ENCODE results near the gene OSBPL5.
A peak's percentile ranks its signal among the peaks of the same experiment; 100 is the strongest.

OSBPL5 gene

DNA sequence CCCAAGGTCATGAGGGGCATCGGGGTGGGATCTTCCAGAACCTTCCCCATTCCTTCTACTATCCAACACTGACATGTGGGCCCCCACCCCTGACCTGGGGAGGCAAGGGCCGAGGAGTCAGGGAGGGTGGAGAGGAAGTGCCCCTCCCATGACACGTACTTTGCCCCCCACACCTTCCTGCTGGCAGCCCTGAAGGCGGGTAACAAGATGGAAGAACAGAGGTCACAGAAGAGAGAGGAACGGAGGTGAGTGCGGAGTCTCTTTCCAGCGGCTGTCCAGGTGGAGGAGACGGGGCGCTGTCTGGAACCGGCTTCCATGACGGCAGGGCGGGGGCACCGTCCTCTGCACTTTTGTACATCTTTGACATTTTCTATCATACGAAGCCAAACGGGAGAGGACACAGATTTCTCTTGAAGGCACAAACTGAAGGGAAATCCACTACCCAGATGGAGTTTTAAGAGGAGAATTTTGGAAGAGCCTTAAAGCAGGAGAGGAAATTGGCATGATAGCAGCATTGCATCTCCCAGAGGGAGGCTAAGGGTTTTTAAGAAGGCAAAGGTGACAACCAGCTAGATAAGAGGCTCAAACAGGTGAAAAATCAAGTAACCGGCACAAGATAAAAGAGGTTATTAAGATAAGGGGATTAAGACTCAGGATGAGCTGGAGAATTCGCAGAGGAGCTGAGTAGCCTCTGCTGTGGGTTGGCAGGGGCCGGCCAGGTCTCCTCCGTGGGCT lies 16.7 kb downstream of the OSBPL5 start:
- DNase-seq, result no peak

DNA sequence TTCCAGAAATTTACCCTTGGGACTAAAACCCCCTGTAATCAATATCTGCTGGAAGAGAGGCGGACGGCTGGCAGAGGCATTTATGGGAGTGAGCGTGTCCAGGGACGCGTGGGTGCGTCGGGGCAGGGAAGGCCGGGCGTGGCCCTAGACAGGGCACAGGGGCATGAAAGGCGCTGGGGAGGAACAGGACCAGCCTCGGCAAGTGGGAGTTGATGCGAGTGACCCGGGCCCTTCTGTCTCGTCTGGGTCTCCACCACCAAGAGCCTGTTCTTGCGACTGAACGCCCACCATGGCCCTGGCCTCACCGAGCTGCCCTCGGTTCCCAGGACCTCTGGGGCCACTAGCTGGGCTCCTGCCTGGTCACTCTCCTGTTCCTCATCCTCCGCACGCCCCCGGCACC lies 17.5 kb downstream of the OSBPL5 start:
- no peak for DNase-seq

DNA sequence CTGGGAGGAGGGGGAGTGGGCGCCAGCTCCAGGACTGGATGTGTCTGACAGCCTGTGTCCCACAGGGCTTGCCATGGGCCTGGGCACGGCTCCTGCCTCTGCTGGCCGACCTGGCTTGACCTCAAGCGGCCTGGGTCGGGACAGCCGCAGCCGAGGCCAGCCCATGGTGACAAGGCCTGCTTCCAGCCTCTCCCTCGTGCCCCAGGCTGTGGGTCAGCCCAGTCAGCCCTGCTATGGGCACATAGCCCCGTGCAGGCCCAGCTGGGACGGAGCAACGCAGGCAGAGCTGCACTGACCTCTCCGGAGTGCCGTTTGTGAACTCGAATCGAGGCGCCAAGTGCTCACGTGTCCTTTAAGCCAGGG lies 17.9 kb downstream of the OSBPL5 start:
- DNase-seq, result no peak

DNA sequence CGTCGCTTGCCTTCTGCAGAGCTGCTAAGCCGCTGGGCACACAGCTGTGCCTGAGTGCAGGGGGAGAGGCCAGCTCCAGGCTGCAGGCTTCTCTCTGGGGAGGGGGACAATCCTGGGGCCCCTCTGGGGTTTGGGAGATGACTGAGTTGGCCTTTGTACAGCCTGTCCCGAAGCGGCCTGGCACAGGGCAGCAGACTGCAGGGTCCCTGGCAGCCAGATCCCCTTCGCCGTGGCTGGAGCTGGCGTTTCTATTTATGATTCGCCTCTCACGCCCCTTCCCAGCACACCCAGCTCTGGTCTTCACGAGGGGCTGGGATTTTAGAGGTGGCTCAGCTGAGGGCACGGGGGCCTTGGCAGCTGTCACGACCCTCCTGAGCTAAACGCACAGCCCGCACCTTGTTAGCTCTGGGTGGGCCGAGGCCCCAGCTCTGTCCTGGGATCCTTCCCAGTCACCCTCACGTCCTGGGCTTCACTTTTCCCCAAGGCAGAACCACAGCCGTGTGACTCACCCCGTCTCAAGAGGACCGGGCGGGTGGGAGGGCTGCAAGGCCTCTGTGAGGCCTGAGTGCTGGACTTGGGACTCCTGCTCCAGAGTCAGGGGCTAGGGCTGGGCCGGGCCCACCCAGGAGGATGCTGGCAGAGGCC lies 18.4 kb downstream of the OSBPL5 start:
- no peak for DNase-seq

DNA sequence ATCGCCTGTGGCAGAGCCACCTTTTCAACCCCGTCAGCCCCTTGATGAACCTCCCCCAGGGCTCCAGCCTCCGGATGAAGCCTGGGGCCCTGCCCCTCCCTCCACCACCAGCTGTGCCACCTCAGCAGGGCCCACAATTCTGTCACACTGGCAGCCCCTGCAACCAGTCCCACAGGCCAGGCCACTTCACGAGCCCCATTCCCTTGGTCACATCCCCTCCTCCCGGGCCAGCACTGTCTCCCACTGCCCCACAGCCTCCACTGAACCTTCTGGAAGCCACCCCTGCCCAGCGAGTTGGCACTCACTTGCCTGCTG lies 19.9 kb downstream of the OSBPL5 start:
- no peak for DNase-seq

DNA sequence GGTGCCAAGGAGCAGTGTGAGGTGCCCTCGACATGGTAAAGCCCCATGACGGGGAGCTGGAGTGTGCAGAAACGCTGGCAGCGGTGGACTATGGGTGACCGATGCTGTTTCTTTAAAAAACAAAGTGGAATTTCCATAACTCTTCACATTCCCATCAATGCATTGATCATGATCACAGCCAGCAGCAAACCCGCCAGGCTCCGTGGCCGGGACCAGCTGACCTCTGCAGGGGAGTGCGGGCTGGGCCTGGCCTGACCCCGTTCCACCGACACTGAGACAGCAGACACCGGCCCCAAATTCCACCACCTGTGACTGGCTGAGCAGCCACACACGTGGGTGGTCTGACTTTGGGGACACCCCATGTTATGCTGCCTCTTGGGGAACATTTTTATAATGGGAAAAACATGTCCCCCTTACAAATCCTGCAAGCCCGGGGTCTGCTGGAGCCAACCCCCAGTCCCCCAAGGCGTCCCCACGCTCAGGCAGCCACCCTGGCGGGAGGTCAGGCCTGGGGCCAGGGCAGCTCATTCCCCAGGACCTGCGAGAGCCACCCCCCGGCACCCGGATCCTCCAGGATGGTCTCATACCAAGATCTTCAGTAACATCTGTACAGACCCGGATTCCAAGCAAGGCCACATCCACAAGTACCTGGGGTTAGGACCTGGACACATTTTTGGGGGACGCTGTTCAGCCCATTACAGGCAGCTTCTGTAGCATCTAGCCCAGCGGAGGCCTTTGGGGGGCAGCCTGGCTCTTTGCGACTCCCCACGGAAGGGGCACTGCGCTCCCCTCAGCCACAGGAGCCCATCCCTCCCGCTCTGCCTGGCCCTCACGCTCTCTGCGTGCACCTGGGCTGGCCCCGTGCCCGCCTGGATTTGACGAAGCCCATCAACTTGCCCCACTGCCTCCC lies 20.6 kb downstream of the OSBPL5 start:
- DNase-seq, result no peak

DNA sequence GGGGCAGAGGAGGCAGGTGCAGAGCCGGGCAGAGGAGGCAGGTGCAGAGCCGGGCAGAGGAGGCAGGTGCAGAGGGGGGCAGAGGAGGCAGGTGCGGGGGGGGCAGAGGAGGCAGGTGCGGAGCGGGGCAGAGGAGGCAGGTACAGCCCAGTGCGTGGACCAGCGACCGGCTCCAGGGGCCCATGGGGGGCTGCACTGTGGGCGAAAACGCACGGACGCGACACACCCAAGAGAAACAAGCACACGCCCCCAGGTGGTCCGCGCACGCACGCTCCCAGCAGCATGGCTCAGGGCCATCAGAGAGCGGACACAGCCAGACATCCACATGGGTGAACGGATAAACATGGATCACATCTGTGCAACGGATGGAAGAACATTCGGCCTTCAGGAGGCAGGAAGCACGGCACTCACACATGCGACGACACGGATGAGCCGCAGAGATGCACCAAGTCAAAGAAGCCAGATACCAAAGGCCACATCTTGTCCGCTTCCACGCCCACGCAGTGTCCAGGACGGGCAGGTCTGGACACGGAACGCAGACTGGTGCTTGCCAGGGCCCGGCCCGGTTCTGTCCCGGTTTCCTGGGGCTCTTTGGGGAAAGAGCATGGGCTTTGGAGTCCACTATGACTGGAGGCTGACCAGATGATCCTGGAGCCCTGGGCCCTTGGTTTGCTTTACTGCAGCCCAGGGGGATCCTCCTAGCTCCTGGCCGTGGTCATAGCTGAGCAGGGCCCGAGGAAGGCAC lies 21.8 kb downstream of the OSBPL5 start:
- no peak for DNase-seq

DNA sequence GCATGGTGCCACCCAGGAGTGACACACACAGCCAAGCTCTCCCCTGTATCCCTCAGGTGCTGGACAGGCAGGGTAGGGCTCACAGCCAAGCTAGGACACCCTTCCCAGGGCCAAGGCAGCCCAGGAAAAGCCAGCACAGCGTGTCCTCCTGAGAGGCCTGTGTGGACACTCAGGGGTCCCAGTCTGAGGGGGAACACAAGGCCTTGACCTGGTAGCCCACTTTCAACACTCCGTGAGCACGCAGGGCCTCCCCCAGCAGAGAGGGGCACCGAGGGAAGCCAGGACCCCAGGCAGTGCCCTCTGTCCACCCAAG lies 24.9 kb downstream of the OSBPL5 start:
- DNase-seq, result no peak

DNA sequence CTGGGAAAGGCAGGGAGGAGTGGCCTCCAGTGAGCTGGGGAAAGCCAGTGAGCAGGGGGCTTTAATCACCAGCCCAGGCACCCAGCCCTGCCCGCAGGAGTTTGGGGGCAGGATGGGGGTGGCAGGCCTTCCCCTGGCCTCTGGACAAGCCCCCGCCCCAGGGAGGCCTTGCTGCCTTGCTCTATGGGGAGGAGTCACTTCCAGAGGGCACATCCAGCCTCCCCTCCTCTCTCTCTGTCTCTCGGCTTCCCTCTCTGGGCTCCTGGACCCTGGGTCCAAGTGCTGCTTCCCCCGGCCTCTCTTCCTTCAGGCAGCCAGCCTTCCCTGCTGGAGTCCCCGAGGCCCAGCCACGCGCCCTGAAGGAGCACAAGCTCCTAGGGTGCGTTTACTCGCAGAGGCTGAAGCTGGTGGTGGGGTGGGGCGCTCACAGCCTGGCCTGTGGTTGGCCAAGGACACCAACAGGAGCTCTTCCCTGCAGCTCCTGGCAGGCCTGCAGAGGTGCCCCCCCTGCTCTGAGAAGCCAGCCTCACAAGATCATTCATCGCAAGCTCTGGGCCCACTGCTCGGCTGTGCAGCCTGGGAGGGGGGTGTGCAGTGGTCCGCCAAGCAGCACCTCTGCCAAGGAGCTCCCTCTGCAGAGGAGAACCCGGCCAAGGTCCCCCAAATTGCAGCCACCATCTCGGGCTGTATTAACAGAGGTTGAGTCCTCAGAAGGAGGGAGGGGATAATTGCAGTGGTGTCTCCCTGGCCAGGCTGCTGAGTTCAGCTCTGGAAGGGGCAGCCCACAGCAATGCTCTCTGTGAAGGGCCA lies 25.4 kb downstream of the OSBPL5 start:
- DNase-seq, result no peak

DNA sequence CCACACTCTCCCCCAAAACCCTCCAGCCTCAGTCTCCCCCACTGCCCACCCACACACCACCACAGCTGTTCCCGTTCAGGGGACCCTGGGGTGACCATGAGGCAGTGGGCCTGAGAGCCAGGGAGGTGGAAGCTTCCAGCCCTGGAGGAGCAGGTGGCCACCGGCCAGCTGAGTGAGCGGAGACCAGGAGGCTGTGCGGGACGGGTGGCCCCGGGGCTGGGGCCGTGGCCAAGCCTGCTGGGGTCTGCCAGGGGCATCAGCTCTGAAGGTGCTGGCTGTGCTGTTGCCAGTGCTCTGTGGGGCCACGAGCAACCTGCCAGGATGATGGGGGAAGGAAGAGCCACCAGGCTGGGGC lies 26.0 kb downstream of the OSBPL5 start:
- no peak for DNase-seq

DNA sequence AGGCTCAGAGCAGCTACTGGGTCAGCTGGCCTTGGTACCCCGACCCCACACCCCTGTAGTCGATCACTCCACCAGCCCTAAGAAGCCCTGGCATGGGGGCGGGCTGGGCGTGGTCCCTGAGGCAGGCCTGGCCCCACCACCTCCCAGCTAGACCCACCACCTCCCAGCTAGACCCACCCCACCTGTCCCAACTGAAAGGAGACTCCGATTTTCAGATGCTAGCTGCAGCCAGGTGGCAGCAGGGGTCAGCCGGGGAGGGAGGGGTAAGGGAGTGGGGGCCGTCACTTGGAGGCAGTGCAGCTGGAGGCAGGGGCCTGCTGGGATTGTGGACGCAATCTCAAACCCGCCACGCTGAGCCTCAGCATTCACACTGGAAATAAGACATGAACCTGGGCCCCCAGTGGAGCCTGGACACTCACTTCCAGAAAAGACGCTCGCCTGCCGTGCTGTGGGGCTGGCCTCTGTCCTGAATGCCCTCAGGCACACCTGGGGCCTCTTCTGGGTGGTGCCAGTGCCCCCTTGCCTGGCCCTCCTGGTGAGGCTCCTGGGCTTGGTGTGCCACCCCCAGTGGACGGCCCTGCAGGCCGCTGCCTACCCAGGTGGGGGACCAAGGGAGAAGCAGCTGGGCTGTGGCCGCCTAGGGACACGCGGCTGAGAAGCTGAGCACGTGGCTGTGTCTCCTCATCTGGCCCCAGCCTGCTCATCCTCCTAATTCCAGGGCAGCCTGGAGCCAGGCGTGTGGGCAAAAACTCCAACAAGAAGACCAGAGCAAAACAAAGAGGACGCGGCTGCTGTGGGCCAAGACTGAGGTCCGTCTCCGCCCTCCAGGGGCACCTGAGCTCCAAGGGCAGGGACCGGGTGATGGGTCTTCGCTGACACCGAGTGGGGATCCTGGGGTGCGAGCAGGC lies 26.7 kb downstream of the OSBPL5 start:
- no peak for DNase-seq

DNA sequence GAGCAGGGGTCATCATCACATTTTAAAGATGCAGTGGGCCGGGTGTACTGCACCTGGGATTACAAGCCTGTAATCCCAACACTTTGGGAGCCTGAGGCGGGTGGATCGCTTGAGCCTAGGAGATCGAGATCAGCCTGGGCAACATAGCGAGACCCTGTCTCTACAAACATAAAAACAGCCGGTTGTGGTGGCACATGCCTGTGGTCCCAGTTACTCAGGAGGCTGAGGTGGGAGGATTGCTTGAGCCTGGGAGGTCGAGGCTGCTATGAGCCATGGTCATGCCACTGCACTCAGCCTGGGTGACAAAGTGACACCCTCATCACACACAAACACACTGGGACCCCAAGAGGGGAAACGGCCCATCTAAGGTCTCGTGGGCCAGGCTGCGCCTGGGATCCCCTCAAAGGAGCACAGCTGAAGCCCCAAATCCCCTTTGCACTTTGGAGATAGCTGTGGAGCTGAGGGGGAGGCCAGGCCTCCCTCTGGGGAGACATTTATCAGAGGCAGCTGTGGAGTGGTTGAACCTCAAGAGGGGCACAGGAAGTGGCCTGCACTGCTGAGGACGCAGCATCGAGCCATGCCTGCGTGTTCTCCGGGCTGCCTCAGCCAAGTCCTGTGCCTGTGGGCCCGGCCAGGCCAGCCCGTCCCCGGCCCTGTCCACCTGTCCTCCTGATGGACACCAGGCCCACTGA lies 27.5 kb downstream of the OSBPL5 start:
- DNase-seq, result no peak

DNA sequence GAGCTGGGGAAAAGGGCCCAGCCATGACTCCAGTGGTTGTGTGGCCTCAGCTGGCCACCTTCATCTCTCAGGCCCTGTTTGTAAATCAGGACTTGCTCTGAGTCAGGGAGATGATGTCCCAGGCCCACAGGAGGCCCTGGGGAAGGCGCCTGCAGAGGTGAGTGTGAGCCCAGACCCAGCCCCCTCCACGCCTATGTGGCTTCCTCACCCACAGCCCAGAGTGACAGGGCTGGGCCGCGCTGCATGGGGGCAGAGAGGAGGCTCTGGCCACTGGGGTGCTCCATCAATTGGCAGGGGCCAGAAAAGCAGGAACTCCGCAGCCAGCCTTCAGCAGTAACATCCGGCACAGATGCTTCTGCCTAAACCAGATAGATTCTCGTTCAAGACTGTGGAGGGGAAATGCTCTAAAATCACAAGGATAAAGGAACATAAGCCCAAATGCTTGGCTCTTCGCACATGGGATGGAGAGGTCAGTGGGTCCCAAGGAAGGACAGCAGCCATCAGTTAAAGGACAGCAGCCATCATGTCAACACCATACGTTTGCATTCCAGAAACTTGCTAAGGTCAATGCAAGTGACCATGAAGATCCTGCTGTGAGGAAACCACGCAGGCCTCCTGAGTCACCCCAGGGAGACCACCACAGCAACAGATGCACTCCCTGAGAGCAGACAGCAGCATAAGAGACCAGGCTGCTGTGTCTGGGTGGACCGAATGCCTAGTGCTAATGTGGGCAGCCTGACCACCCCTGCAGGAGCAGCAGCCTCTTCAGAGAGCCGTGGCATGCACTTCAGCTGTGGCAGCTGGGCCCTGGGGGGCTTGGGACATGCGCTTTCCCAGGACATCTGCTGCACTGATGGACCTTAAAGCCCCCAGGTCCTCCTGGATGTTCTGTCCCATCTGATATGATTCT lies 28.3 kb downstream of the OSBPL5 start:
- DNase-seq, result peak; percentile 30 to 49

DNA sequence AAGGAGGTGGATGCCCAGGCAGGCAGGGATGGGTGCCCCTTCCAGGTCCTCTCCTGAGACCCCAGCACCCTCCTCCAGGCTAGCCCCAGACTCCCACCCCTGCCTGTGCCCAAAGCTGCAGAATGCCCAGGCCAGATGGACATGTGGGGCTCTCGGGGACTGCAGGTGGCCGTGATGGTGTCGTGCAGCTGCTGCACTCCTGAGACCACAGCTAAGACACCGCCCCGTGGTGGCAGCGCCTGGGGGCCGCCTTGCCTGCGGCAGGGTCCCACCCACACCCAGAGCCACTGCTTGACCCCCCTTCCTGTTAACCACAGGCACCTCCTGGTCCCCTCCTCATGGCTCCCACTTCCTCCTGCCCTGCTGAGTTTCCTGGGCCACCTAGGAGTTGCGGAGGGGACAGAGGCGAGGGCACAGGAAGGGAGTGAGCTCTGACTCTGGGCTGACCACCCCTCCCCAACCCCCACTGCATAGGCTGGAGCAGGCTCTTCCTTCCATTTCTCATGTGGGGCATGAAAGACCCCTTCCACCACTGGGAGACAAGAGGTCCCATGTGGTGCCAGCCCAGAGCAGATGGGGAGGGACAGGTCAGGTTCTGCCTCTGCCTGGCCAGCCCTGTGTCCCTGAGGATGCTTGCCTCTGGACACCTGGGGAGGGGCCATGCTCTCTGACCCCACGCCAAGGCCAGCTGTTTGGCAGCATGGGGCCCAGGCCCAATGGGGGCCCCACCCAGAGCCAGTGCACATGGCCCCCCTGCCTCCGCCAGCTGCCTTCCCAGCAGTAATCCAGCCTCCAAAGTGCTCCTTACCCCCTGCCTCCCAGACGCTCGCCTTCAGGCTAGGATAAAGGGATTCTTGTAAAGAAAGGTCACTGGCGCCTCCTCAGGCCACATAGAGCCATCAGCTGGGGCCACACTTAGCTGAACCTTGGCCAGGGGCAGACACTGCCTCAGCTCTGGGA lies 29.3 kb downstream of the OSBPL5 start:
- DNase-seq, result no peak

DNA sequence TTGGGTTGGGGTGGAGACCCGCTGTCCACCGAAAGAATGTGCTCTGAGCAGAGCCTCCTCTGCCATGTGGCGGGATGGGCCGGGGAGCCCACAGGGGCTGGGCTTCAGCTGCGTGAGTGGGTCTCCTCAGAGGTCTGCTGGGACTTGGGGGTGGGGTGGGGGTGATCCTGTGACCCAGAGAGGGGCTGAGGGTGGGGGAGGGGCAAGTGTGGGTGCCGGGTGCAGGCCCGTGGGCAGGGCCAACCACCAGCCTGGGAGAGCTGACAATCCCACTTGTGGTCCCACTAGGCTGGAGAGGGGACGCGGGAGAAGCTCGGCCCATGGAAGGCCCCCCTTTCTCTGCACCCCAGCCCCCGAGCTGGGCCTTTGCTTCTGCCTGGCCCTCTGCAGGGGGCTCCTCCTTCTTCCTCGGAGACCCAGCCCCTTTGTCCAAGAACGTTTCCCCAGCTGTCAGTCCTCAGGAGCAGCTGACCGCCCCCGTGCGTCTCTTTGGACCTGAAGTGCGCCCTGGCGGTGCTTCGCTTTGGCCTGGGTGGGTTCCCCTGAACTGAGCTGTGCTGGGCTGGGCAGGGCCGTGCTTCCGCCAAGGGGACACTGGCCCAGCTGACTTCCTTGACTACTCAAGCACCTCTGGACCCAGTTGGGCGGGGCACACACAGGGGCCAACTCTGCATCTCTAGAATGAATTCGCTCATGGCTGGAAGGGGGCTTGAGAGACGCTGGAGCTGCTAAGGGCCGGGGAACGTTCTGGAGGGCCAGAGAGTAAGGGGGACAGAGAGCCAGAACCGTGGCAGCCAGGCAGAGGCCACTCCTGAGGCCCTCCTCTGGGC lies 30.2 kb downstream of the OSBPL5 start:
- no peak for DNase-seq

DNA sequence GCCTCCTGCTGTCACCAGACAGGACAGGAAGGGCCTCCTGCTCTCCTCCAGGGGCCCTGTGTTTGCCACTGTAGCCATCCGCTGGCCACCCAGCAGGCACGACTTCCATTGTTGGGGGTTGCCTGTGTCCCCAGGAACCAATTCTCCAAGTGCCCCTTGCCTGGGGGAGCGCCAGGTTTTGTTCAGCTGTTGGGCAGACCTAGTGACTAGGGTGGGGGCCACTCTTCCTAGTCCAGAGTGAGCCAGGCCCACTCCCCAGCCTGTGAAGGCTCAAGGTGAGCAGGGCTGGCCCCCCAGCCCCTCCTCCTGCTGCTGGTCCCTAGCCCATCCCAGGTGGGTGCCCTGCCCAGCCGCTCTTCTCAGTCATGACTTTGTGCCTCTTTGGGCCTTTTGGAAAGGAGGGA lies 30.9 kb downstream of the OSBPL5 start:
- no peak for DNase-seq
